ENCODE data around the gene DNAJC18. TPM values are rescaled to one million over a fixed set of nuclear protein-coding genes. Genes with fewer than 3 reads are reported as not detected.
"Not testable (repeated sequence)": the region's sequence is repeated elsewhere in the genome, so short reads cannot be mapped to it uniquely, and the experiment has no call there.

DNAJC18 gene
- total RNA-seq (2014; rRNA removed; shearing (Covaris generic)), result 6.4 and 8.2 TPM in 2 replicates

GRCh38 chr5:139439013-139439903 lies at the start of gene DNAJC18:
Gene DNAJC18 (minus strand): TSS chr5:139439525. CDS start chr5:139439445, 80 bp downstream.
- peak; percentile 88 for DNase-seq (ENCODE audit: low spot score)

GRCh38 chr5:139488260-139488659 lies 48.9 kb upstream of the DNAJC18 start:
- DNase-seq (ENCODE audit: low spot score), result no peak

DNA sequence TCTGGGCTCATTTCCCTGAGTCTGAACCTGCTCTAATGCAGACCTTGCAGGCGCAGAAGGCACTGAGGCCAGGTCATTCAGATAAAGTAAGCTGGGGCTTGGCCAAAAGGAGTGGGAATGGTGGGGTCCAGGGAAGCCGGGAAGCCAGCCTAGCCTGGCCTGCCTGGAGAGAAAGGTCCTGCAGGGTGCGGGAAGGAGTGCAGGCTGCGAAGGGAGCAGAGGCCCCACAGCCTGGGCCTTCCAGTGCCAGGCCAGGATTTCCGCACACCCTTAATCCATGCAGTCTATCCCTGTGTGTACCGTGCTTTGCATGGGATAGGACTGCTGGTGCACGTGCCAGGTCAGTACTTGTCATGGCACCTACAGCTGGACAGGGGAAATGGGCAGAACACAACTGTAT lies 46.9 kb upstream of the DNAJC18 start:
- no peak for DNase-seq (ENCODE audit: low spot score)

DNA sequence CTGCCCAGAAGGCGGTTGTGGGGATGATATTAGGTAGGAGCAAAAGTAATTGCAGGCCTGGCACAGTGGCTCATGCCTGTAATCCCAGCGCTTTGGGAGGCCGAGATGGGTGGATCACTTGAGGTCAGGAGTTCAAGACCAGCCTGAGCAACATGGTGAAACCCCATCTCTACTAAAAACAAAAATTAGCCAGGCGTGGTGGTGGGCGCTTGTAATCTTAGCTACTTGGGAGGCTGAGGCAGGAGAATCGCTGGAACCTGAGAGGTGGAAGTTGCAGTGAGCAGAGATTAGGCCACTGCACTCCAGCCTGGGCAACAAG lies 43.5 kb upstream of the DNAJC18 start:
- not testable (repeated sequence) for DNase-seq (ENCODE audit: low spot score)

GRCh38 chr5:139482050-139482889 lies 42.9 kb upstream of the DNAJC18 start, which contains the start of gene STING1:
Gene STING1 (minus strand): TSS chr5:139482758. CDS start chr5:139481704, 1,054 bp downstream.
- DNase-seq (ENCODE audit: low spot score), result peak; percentile 99

- peak; percentile 65 for DNase-seq (ENCODE audit: low spot score)
Observed at GRCh38 chr5:139481580-139482049, 42.3 kb upstream of the DNAJC18 start.

DNA sequence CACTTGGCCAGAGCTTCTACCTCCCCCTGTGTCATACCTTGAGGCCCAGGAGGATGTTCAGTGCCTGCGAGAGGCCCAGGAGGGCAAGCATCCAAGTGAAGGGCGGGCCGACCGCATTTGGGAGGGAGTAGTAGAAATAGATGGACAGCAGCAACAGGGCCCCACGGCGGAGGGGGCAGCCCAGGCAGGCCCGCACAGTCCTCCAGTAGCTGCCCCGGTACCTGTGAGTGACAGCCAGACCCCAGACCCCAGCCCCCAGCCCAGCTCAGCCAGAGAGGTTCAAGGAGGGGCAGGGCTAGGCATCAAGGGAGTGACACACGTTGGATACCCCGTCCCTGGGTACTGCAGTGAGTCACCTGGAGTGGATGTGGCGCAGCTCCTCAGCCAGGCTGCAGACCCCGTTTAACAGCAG lies 41.8 kb upstream of the DNAJC18 start:
- DNase-seq (ENCODE audit: low spot score), result no peak

GRCh38 chr5:139479729-139480128 lies 40.4 kb upstream of the DNAJC18 start:
- not testable (repeated sequence) for DNase-seq (ENCODE audit: low spot score)

DNA sequence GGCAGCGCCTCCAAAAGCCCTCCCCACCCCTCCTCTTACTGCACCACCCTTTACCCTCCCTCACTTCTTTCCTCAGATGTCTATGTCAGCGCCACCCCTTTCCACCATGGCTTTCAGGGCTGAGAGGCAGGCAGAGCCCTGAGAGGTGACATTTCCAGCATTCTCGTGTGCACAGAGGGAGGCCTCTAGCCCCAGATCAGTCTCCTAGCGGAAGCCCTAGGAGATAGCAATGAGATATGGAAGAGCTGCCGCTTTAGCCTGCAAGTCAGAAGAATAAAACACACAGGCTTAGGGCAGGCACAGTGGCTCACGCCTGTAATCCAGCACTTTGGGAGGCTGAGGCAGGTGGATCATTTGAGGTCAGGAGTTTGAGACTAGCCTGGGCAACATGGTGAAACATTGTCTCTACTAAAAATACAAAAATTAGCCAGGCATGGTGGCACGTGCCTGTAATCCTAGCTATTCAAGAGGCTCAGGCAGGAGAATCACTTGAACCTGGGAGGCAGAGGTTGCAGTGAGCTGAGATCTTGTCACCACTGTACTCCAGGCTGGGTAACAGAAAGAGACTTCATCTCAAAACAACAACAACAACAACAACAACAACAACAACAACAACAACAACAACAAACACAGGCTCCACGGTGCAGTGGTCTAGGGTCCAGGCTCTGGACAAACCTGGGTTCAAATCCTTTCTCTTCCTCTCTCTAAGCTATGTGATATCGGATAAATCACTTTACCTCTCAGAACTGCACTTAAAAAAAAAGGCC lies 39.5 kb upstream of the DNAJC18 start:
- not testable (repeated sequence) for DNase-seq (ENCODE audit: low spot score)

GRCh38 chr5:139475865-139476617 lies 36.7 kb upstream of the DNAJC18 start:
- no peak for DNase-seq (ENCODE audit: low spot score)

GRCh38 chr5:139474890-139475791 lies 35.8 kb upstream of the DNAJC18 start:
- DNase-seq (ENCODE audit: low spot score), result no peak

DNA sequence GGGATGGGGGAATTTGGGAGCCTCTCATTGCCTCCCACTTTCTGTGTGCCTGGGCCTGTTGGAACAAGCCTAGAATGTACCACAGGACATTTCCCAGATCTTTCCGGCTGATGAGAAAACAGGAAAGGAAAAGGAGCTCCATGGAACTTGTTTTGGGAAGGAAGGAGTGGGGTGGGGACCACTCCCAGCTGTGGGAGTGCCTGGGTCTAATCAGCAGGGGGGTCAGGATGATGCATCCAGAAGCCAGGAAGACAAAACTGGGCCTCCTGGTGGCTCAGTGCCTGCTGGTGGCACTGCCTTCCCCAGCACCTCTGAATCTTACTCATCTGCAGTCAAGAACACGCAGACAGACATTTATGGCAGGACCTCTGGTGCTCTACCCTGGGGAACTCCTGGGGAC lies 34.2 kb upstream of the DNAJC18 start:
- DNase-seq (ENCODE audit: low spot score), result peak; percentile 49

- no peak for DNase-seq (ENCODE audit: low spot score)
Observed at GRCh38 chr5:139473105-139473504, 33.8 kb upstream of the DNAJC18 start.

- no peak for DNase-seq (ENCODE audit: low spot score)
Observed at GRCh38 chr5:139472386-139473030, 33.2 kb upstream of the DNAJC18 start.

DNA sequence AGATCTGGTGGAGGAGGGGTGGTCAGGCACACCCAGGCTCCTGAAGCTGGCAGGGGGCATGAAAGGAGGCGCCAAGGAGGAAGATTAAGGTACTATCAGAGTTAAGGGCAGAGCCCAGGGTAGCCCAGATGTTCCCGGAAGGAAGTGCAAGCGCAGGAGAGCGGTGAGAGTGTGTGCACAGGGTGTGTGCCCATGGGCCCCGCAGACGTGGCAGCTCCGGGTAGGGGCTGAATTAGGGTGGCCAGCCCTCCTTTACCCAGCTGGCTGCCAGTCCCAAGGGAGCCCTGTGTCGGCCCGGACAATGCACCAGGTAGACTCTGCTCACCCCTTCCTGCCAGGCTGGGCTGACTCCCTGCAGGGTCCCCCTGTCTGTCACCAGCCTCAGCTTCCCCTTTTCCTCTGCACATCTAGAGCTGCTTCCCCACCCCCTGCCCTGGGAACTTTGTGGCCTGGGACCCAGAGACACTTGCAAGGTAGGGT lies 31.5 kb upstream of the DNAJC18 start, which contains the start of gene SMIM33:
SMIM33 (plus strand) TSS at position 184 of the 480 bp plus-strand sequence; CDS start at position 302, 118 bp downstream.
- DNase-seq (ENCODE audit: low spot score), result no peak

GRCh38 chr5:139468421-139468931 lies 29.2 kb upstream of the DNAJC18 start:
- DNase-seq (ENCODE audit: low spot score), result no peak

DNA sequence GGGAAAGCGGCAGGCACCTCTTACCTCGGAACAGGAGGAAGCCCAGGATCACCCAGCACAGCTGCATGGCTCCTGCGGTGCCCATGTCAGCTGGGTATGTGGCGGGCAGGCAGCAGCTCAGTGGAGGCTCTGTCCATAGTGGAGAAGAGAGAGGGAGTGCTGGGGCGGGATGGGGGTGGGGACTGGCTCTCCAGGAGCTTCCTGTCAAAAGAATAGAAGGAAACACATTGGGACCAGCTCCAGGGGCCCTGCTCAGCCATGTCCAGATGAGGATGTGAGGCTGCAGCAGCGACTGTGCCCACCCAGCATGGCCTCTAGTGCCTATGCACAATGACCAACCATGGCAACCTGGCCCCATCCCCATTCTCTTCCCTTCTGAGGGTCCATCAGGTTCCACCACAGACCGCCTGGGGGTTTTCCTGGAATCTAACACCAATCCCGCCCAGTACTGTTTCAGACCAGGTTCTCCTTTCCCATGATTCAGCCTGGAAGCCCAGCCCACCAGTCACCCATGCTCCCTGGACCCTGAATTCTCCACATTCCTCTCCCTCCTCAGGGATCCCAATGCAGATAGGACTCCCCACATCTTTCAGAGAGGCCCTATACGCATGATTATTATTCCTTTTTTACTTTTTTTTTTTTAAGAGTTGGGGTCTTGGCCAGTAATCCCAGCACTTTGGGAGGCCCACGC lies 23.4 kb upstream of the DNAJC18 start, which contains the start of gene ECSCR:
ECSCR (minus strand) TSS at position 158 of the 691 bp plus-strand sequence; CDS start at position 85, 73 bp downstream.
- DNase-seq (ENCODE audit: low spot score), result no peak

- peak; percentile 81 for DNase-seq (ENCODE audit: low spot score)
Observed at GRCh38 chr5:139461698-139462097, 22.4 kb upstream of the DNAJC18 start.
